SK-N-DZ (cell line): ENCODE measurements around the gene DPYSL3. TPM values are rescaled to one million over a fixed set of nuclear protein-coding genes. Genes with fewer than 3 reads are reported as not detected.
"Not testable (repeated sequence)": the region's sequence is repeated elsewhere in the genome, so short reads cannot be mapped to it uniquely, and the experiment has no call there.

Experiments
- DNase-seq: peaks from one replicate; pipeline ENCODE4 v3.0.0-alpha.2; 2015; ENCODE audit warnings: low spot score
- polyA plus RNA-seq, 2 experiments: library from polyadenylated mRNA; depleted of rRNA; stranded (reverse); fragments of >200 nt; gene quantifications; 2 replicates each; pipeline ENCODE4 v1.2.3, GENCODE V29; 2014

Gene DPYSL3
- 18.9 and 19.3 TPM in 2 replicates for polyA plus RNA-seq (2014; cell fraction: cytosol; rRNA removed)
- 15.7 and 21.6 TPM in 2 replicates for polyA plus RNA-seq (2014; cell fraction: nucleus; rRNA removed)

GRCh38 chr5:147509710-147510651 lies at the start of gene DPYSL3:
Gene DPYSL3 (minus strand): TSS chr5:147510068. CDS start chr5:147509858, 210 bp downstream.
- peak; percentile 78 for DNase-seq

DNA sequence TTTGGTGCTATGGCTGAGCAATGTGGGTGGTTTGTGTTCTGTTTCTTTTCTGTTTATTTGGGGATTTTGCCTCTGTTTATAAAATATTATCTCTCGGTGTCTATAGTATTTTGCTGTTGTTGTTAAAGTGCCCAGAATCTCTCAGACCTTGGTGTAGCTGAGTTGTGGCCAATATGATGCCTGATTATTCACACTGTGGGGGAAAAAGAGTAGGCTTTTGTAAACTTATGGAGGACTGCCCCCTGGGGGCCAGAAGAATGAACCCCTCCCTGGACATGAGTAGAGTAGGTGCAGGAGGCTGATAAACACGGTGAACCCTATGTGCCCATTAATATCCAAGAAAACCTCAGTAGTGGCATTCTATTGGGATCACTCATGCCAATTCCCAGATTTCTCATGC lies 49.0 kb upstream of the DPYSL3 start:
- peak; percentile 54 for DNase-seq

- DNase-seq, result no peak
These were observed 48.2 kb upstream of the DPYSL3 start for GRCh38 chr5:147557876-147558745.

- DNase-seq, result no peak
These were observed 45.3 kb upstream of the DPYSL3 start for GRCh38 chr5:147555176-147555575.

DNA sequence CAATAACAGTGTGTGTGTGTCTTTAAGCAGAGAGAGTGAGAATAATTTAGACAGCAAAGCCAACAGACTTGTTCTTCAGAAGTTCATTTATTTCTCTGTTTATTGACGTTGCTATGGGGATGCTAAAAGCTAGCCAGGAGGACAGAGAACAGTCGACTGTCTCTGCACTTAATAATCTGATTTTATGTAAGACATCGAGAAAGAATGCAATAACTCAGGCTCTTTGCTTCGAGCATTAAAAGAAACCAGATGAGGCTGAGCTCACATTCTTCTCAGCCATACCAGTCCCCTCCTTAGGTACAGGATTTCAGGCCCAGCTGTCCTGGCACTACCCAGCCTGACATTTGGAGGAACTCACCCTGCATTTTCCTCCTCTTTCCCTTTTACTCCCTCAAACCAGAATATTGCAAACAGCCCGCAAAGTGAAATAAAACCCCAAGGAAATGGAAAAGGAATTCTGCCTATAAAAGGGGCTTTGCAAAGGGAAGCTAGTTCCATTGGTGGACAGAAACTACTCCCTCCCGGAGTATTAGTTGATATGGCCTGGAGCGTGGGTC lies 44.5 kb upstream of the DPYSL3 start:
- DNase-seq, result peak; percentile 48

DNA sequence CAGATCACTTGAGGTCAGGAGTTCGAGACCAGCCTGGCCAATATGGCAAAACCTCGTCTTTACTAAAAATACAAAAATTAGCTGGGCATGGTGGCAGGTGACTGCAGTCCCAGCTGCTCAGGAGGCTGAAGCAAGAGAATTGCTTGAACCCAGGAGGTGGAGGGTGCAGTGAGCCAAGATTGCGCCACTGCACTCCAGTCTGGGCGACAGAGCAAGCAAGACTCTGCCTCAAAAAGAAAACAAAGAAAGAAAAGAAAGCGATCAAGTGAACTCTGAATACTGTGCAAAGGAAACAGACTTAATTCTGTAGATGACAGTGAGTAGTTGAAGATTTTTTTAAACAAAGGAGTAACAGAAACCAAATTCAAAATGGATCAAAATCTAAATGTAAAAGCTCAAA lies 43.9 kb upstream of the DPYSL3 start:
- DNase-seq, result not testable (repeated sequence)

- peak; percentile 64 for DNase-seq
These were observed 43.0 kb upstream of the DPYSL3 start for GRCh38 chr5:147552897-147553296.

- no peak for DNase-seq
These were observed 41.8 kb upstream of the DPYSL3 start for GRCh38 chr5:147551677-147552076.

DNA sequence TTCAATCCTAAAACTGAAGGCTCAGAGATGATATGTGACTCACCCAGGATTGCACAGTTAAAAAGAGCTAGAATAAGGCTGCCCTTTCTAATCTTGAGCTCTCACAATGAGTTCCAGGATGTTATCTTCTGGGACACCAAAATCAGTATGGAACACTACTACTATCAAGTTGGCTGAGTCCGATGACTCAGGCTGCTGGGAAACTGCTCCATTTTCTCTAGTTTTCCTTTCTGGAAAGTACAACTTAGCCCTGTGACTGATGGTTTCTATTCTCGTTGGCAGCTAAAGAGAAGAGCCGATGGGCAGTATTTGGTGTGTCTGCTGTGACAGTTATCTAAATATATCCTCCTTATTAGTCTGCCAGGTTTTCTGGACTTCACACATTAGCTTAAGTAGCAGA lies 37.9 kb upstream of the DPYSL3 start:
- no peak for DNase-seq

- no peak for DNase-seq
These were observed 34.7 kb upstream of the DPYSL3 start for GRCh38 chr5:147544556-147544955.

DNA sequence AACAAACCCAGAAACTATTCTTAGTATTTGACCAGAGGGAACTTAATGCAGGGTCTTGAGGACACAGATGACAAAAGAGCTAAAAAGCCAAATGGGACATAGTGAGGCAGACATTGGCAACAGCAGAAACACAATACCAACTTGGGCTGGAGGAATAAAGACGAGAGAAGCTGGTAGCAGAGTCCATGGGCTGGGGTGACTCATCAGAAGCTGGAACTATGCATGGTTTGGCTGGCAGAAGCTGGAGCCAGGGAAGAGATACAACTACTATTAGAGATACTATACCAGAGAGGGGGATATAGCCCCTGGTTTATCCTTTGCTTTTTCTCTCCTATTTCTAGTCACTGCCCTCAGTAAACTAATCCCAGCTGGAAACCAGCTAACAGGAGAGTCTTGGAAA lies 29.2 kb upstream of the DPYSL3 start:
- no peak for DNase-seq

DNA sequence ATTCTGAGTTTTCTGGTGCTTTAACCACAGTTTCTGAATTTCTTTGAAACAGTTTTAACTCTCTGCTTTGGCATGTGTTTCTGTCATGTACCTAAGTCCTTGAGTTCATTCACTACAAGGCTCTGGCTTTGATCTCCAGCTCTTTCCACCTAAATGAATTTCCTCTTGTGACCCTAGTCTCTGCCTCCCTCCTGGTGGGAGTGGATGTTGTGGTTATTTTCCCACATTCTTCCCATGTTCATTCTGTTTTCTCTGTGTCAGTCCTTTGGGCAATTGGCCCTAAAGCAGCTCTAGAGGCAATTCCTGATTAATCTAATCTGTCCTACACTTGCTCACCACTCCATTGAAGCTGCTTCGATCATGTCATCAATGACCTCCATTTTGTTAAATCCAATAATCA lies 28.4 kb upstream of the DPYSL3 start:
- DNase-seq, result no peak

DNA sequence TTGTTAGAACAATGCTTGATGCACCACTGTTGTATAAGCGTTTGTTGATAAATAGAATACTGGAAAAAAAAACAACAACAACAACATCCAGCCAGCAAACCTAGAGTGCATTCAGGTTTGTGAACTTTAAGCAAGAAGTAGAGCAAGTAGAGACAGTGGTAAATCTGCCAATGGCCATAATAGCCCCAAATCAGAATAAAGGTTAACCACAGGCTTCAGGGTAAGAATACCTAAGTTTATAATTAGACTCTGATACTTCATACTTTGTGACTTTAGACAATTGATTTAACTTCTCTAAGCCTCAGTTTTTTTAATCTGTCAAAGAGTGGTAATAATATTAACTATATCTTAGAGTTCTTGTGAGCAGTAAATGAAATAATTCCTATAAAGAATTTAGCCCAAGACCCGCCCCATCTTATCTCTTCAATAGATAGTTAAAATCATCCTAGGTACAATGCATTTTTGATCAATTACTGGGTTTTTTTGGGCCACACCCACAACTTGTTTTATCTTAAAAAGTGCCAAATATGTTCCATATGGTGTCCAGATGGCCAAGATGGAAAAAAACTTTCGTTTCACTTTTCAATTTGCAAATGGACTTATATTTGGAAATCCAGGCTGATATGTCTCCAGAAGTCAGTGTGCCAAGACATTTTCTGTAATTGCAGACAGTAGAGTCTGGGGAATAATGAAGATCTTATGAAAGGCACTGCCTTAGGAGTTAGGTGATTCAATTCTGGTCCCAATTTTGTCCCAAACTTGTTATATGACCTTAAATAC lies 24.5 kb upstream of the DPYSL3 start:
- DNase-seq, result no peak

DNA sequence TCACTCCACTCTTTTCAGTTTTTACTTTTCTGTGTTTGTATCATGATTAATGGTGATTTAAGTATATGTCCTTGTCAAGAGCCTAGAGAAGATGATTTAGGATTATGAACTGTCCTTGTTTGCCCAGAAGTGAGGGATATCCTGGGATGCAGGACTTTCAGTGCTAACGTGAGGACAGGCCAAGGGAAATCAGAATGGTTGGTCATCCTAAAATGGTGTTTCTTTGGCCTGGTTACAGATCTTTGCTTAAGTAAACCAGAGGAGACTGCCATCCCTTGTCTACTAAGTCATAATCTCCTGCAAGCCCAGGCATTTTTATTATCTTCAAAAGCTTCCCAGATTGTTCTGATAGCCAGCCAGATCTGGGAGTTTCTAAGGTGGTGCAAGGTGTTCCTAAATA lies 22.3 kb upstream of the DPYSL3 start:
- no peak for DNase-seq

GRCh38 chr5:147530530-147531389 lies 20.9 kb upstream of the DPYSL3 start:
- no peak for DNase-seq

GRCh38 chr5:147523069-147523468 lies 13.2 kb upstream of the DPYSL3 start:
- DNase-seq, result no peak

DNA sequence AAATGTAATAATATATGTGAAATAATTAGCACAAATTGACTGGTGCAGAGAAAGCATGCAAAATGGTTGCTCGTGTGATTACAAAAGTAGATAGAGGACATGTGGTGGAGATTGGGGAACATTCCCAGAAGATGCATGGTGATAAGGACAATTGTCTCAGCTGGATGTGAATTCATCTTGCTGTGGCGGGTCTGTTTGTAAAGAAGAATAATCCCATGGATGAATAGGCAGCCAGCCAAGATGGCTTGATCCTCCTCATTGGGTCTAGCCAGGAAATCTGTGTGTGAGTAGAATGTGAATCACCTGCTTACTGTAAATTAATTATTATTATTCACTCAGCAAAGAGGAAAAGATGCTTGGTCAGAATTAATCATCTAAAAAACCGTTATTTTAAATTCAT lies 12.6 kb upstream of the DPYSL3 start:
- peak; percentile 10 for DNase-seq

DNA sequence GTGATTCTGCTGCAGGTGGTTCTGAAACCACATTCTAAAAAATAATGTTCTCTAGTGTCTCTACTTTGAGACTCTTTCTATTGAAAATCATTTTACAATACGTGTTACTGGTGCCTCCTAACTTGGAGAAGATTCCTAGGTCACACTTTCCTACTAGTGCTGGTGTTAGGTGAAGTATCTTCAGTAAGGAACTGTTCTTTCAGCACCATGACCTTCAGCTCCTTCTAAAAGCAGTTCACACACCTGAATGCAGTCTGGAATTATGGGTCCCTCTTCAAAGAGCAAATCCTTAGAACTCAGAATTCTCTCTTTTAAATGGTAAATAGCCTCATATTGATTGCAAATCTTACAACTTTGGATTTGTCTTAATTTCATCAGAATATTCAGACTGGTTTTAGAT lies 10.6 kb upstream of the DPYSL3 start:
- DNase-seq, result no peak

DNA sequence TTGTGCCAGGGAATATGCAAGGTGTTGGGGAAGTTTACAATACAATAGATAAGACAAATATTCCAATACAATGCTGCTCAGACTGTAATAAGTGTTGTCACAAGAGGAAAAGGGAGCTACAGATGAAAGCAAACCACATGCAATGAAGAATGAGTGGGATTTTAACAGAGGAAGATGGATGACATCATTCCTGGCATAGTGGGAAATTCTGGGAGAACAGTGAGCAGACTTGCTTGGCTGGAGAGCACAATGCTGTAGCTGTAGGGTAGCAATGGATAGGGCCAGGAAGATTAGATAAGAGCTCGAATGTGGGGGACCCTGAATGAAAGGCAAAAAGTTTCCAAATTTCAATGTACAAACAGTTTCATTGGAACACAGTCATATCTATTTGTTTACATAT lies 9.5 kb upstream of the DPYSL3 start:
- DNase-seq, result no peak

GRCh38 chr5:147517383-147517782 lies 7.5 kb upstream of the DPYSL3 start:
- DNase-seq, result no peak
